Subcutaneous abdominal adipose tissue (tissue), 5 donors: Measurements from ENCODE around the gene CCDC106.

Source experiments
- H3K27ac ChIP-seq: one replicate; pipeline ENCODE4 v1.7.0; 2013; ENCODE audit warnings: low read depth, mild to moderate bottlenecking, inconsistent platforms, low read length, moderate library complexity
- H3K27me3 ChIP-seq, 5 donors: one replicate each; pipeline ENCODE4 v1.7.0; 2013; ENCODE audit warnings: low read length in 5 of 5, inconsistent platforms in 1 of 5; ENCODE audit not compliant: control insufficient read depth in 5 of 5, insufficient read depth in 4 of 5
- H3K36me3 ChIP-seq, 5 donors: one replicate each; pipeline ENCODE4 v1.7.0; 2013; ENCODE audit warnings: low read length in 5 of 5; ENCODE audit not compliant: control insufficient read depth in 5 of 5, insufficient read depth in 5 of 5
- H3K4me1 ChIP-seq, 5 donors: one replicate each; pipeline ENCODE4 v1.7.0; 2013; ENCODE audit warnings: low read length in 5 of 5, mild to moderate bottlenecking in 3 of 5, moderate library complexity in 1 of 5; ENCODE audit not compliant: control insufficient read depth in 5 of 5, insufficient read depth in 5 of 5
- H3K4me3 ChIP-seq, 5 donors: one replicate each; pipeline ENCODE4 v1.7.0; 2013; ENCODE audit warnings: low read length in 5 of 5, low read depth in 1 of 5
- H3K9ac ChIP-seq, 5 donors: one replicate each; pipeline ENCODE4 v1.7.0; 2013; ENCODE audit warnings: low read length in 5 of 5, mild to moderate bottlenecking in 4 of 5, moderate library complexity in 3 of 5
- H3K9me3 ChIP-seq, 5 donors: one replicate each; pipeline ENCODE4 v1.7.0; 2013; ENCODE audit warnings: low read length in 5 of 5; ENCODE audit not compliant: control insufficient read depth in 5 of 5
- donor health status: healthy.
- donor health status: healthy.
- donor health status: healthy.
- donor health status: healthy.
- donor health status: healthy.

The CCDC106 gene

DNA sequence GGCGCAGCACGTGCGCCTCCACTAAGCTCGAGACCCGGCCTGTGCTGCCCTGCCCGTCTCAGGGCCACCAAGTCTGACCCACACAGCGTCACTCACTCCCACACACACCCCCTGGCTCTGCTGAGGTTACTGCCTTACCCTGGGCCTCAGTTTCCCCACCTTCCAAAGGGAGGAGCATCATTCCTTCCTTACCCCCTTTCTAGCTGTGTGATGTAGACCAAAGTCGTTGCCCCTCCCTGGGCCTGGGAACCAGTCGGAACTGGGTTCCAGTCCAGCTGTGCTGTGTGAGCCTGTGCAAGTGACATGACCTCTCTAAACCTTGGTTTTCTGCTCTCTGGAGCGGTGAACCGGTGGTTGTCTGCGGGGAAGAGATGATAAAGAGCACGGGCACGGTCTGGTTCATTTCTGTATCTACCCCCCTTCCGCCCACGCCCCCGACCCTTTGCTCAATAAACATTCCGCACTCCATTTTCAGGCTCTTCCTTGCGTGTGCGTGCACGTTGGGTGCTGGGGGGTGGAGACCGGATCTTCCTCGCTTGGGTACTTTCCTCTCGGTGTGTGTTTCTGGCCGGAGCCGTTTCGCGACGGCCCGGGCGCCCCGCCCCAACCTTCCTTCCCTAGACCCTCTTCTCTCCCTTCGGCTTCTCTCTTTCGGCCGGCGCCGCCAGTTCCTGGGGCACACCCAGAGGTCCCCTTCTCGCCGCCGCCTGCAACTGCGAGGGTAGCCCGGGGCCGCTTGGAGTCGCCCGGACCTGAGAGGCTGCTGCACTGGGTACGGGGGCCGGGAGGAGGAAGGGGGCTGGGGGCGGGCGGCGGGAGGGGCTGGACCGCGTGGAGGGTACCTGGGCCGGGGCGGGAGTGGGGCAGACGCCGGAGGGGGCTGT lies 4.8 kb upstream of the CCDC106 start, which contains the start of gene ZNF581:
Gene ZNF581, plus strand, starts transcription at position 647 of the 884 bp plus-strand sequence. CDS start 923 bp downstream, outside the sequence.
- peak within 1 kb of the TSS; percentile 50 for H3K27ac ChIP-seq
- H3K9me3 ChIP-seq: no peaks in the 10 kb centered on the region
- peaks cover 0 to 14% (median 11%) of the 10 kb centered on the region in 5 donors for H3K36me3 ChIP-seq
- H3K4me3 ChIP-seq: peak within 1 kb of the TSS; percentile 71 to 86 (median 81)
- no peaks in the 10 kb centered on the region for H3K27me3 ChIP-seq
- peak within 1 kb of the TSS; percentile 84 to 93 (median 90) for H3K9ac ChIP-seq
- peaks cover 10 to 73% (median 69%) of the 10 kb centered on the region in 5 donors for H3K4me1 ChIP-seq

DNA sequence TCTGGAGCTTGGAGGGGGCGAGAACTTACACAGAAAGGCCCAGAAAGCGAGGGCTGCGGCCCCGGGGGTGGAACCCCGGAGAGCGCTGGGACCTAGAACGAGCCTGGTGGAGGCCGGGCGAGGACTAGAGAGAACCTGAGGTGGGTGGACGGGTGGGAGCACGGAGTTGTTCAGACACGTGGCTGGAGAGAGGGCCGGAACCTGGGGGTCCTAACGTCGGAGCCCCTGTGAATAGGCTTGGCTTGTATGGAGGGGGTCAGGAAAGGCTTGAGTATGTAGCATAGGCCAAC lies 4.2 kb upstream of the CCDC106 start:
- Histone ChIP-seq H3K4me3 (peak overlapping the region; percentile 71 to 86 (median 76)), H3K36me3 (peaks cover 0 to 14% (median 11%) of the 10 kb centered on the region in 5 donors), H3K9ac (peak overlapping the region; percentile 84 to 93 (median 90)), H3K27ac (peak overlapping the region; percentile 50), H3K4me1 (peaks cover 11 to 74% (median 70%) of the 10 kb centered on the region in 5 donors), H3K27me3 (no peaks in the 10 kb centered on the region), H3K9me3 (no peaks in the 10 kb centered on the region)

DNA sequence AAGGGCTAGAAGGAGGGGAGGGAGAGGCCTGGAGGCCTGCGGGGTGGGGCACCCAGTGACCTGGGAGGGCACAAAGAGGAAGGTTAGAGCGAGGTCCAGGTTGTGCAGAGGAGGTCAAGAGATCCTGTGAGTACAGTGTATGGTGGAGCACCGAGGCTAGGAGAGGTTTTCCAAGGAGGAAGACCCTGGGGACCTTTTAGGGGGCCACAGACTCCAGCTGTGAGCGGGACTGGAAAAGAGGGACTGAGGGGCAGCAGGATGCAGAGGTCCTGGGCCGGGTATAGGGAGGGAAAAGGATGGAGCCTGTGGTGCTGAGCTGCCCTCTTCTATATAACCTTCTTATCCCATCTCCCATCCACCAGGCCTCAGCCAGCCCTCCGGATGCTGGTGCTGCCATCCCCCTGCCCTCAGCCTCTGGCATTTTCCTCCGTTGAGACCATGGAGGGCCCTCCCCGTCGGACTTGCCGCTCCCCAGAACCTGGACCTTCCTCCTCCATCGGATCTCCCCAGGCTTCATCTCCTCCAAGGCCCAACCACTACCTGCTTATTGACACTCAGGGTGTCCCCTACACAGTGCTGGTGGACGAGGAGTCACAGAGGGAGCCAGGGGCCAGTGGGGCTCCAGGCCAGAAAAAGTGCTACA lies 3.7 kb upstream of the CCDC106 start:
- Histone ChIP-seq H3K4me1 (peaks cover 15 to 74% (median 70%) of the 10 kb centered on the region in 5 donors), H3K9me3 (no peaks in the 10 kb centered on the region), H3K9ac (peak overlapping the region; percentile 84 to 93 (median 90)), H3K27me3 (no peaks in the 10 kb centered on the region), H3K4me3 (peak overlapping the region; percentile 71 to 86 (median 76)), H3K36me3 (peaks cover 0 to 14% (median 11%) of the 10 kb centered on the region in 5 donors), H3K27ac (peak overlapping the region; percentile 50)

DNA sequence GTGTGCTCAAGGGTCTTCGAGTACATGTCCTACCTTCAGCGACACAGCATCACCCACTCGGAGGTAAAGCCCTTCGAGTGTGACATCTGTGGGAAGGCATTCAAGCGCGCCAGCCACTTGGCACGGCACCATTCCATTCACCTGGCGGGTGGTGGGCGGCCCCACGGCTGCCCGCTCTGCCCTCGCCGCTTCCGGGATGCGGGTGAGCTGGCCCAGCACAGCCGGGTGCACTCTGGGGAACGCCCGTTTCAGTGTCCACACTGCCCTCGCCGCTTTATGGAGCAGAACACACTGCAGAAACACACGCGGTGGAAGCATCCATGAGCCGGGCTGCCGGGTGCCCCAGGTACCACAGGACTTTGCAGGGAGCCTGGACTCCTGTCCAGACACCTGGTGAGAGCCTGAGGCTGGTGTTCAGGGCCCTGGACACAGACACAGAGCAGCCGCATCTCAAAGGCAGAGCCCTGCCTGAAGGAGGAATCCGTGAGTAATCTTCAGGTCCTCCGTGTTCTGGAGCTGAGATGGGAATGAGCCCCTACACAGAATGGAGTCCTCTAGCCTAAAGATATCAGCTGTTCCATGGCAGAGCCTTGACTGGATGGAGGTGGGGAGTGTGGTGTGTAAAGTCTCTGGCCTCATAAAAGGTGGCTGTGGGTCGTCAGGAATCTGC lies 3.0 kb upstream of the CCDC106 start:
- Histone ChIP-seq H3K4me1 (peaks cover 14 to 71% (median 67%) of the 10 kb centered on the region in 5 donors), H3K9me3 (no peaks in the 10 kb centered on the region), H3K27me3 (no peaks in the 10 kb centered on the region), H3K4me3 (peak overlapping the region in 3 of 5 donors; percentile 75 to 86 (median 81)), H3K27ac (no peak overlapping the region), H3K36me3 (peaks cover 0 to 14% (median 11%) of the 10 kb centered on the region in 5 donors), H3K9ac (peak overlapping the region in 1 of 5 donors; percentile 93)

DNA sequence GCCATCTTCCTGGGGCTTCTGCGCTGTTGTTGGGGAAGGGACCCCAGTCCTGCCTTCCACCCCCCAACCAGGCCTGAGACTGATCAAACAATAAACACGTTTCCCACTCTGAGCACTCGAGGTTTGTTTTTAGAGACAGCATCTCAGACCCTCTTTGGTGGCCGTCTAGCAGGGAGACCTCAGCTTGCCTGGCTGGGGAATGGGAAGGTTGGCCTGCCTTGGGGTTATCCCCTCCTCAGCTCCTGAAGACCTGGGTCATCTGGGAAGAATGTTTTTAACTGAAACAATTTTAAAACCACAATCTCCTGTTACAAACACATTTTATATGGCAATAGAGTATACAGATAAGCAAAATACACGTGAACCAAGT lies 2.5 kb upstream of the CCDC106 start:
- H3K4me3 ChIP-seq: no peak overlapping the region
- H3K27me3 ChIP-seq: no peaks in the 10 kb centered on the region
- H3K27ac ChIP-seq: no peak overlapping the region
- peaks cover 14 to 65% (median 62%) of the 10 kb centered on the region in 5 donors for H3K4me1 ChIP-seq
- H3K9ac ChIP-seq: no peak overlapping the region
- no peaks in the 10 kb centered on the region for H3K9me3 ChIP-seq
- peaks cover 0 to 14% (median 12%) of the 10 kb centered on the region in 5 donors for H3K36me3 ChIP-seq

DNA sequence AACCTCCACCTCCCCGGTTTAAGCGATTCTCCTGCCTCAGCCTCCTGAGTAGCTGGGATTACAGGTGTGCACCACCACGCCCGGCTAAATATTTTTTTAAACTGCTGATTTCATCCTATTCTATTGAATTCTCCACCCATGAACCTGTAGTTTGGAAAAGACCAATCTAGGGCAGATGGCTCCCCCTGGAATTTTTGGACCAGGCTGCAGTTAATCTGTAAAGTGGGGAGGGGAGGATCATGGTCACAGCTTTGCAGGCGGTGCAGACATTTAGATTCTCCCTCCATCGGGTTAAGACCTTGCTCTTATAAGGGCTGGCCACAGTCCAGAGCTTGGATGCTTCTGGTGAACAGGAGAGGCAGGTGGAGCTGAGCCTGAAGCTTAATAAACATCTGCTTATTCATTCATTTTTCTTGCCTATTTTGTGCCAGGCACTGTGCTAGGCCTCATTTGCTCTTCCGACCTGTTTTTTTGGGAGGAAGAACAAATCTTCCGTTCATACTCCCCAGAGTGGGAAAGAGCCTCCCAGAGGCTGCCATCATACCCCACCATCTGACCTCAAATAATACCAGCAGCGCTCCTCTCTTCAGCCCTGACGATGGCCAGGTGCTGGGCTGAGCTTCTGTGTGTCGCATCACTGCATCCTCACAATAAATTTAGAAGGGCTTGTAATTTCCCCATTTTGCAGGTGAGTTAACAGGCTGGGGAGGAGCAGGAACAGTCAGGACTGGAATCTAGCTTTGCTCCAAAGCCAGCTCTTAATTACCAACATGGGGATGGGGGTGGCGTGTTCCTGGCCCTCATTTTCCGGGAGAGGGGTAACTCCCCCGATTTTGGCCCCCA lies 902 bp upstream of the CCDC106 start:
- Histone ChIP-seq H3K27me3 (no peaks in the 10 kb centered on the region), H3K9ac (peak overlapping the region; percentile 48 to 91 (median 80)), H3K27ac (peak overlapping the region; percentile 46), H3K4me3 (peak overlapping the region; percentile 64 to 84 (median 76)), H3K4me1 (peaks cover 14 to 55% (median 52%) of the 10 kb centered on the region in 5 donors), H3K36me3 (peaks cover 0 to 17% (median 15%) of the 10 kb centered on the region in 5 donors), H3K9me3 (no peaks in the 10 kb centered on the region)

DNA sequence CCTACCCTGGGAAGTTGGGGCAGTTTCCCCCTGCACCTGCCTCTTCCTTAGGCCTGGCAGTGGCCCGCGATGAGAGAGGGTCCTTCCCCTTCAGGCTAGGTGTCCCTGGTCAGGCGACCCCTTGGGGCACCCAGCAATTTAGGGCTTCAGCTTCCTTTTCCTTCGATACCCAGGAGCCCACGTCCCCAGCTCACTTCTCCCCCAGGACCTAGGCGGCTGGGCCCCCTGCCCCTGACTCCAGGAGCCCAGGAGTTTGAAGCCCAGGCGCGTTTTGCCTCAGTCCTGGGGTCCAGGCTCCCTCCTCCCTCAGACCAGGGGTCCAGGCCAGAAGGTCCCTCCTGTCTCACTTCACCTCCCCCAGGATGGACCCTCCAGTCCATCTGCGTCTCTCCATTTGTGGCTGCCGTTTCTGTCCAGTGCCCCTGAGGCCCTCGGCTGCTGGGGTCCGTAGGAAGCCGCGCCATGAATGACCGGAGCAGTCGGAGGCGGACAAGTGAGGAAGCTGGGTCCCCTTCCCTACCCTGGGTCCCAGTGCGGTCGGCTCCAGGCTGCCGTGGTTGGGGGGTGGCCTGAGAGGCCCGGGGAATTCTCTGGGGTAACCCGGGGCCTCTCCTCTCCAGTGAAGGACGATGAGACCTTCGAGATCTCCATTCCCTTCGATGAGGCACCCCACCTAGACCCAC lies 714 bp downstream of the CCDC106 start:
- no peaks in the 10 kb centered on the region for H3K9me3 ChIP-seq
- H3K36me3 ChIP-seq: peaks cover 0 to 20% (median 15%) of the 10 kb centered on the region in 5 donors
- no peaks in the 10 kb centered on the region for H3K27me3 ChIP-seq
- H3K9ac ChIP-seq: peak overlapping the region in 4 of 5 donors; percentile 72 to 91 (median 84)
- H3K4me3 ChIP-seq: peak overlapping the region; percentile 72 to 84 (median 76)
- H3K27ac ChIP-seq: peak overlapping the region; percentile 46
- H3K4me1 ChIP-seq: peaks cover 12 to 46% (median 42%) of the 10 kb centered on the region in 5 donors

DNA sequence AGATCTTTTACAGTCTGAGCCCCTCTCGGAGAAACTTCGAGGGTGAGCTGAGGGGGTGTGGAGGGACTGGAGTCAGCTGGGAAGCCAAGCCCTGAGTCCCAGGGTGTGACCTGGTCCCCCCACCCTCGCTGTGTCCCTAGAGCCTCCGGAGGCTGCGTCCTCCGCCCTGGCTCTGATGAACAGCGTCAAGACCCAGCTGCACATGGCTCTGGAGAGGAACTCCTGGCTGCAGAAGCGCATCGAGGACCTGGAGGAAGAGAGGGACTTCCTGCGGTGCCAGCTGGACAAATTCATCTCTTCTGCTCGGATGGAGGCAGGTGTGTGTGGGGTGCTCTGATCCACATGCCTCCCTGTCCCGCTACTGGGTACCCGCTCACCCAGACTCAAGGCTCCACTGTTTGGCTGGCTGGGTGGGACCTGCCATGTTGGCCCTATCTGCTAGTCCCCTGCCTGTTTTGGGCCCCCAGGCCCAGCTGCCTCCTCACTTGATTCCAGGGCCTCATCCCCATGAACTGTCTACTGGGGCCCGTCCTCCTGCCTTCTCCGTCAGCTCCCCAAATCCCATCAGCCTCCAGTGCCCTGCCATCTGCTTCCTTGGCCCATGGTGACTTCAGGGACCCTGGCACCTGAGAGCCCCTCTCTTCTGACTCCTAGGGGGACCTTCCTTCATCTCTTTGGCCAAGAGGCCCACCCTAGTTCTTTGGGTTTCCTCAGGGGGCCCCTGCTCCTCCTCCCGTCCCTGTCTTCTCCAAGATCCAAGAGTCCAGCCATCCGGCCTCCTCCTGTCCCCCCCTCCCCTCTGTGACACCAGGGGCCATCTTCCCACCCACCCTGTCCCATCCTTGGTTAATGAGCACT lies 1.5 kb downstream of the CCDC106 start:
- H3K9ac ChIP-seq: peak overlapping the region in 3 of 5 donors; percentile 72 to 89 (median 80)
- H3K4me1 ChIP-seq: peaks cover 14 to 38% (median 34%) of the 10 kb centered on the region in 5 donors

More for the DNA sequence above, 1.5 kb downstream of the CCDC106 start:
- Histone ChIP-seq H3K9me3 (no peaks in the 10 kb centered on the region), H3K4me3 (peak overlapping the region in 4 of 5 donors; percentile 72 to 84 (median 76)), H3K36me3 (peaks cover 0 to 19% (median 13%) of the 10 kb centered on the region in 5 donors), H3K27me3 (no peaks in the 10 kb centered on the region), H3K27ac (no peak overlapping the region)
